ENCODE data around the gene ZNF396.

ZNF396 gene

DNA sequence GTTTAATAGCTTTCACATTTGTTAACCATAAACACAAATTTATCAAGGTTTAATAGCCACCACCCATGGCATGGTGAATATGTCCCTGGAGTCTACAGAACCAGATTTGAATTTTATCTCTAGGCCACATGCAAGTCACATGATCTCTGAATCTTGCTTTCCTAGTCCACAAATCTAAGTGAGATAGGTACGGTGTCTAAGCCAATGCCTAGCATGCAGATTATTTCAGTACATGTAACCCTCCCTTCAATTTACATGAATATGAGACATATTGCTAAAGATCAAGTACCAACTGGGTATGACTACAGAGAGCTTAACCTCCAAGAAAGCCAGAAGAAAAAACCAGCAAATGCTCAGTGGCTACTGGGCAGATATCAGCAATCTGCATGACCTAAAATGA lies 42.9 kb downstream of the ZNF396 start:
- no peak for DNase-seq

DNA sequence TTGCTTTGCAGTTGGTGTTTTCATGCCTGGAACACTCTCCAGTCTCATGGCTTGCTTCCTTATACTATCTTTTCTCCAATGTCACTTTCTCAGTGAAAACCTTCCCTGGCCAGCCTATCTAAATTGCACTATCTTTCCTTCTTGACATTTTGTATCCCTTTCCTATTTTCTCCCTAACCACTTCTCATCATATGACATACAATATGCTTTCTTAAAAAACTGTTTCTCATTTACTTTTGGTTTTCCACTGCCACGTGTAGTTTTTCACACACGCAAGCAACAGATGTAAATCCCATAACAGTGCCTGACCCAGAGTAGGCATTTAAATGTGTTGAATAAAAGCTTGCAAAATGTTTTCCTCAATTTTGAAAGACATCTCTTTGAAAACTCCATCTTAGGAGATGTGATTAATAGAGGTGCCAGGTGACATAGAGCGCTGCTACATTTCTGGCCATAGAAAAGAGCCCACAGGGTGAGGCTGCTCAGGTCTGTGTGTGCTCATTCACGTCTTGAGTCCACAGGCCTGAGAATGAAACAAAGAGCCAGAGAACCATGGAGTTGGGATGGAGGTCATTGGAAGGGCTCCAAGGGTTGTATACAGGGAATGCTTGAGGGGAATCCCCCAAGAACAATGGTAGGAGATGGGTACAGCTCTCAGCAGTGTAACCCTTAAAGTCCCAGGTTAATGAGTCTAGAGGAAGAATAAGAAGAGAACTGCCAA lies 45.6 kb downstream of the ZNF396 start:
- DNase-seq: no peak

- no peak for DNase-seq
Observed at GRCh38 chr18:35328868-35329267, 48.3 kb downstream of the ZNF396 start.

- DNase-seq: no peak
Observed at GRCh38 chr18:35326695-35327387, 50.3 kb downstream of the ZNF396 start.

DNA sequence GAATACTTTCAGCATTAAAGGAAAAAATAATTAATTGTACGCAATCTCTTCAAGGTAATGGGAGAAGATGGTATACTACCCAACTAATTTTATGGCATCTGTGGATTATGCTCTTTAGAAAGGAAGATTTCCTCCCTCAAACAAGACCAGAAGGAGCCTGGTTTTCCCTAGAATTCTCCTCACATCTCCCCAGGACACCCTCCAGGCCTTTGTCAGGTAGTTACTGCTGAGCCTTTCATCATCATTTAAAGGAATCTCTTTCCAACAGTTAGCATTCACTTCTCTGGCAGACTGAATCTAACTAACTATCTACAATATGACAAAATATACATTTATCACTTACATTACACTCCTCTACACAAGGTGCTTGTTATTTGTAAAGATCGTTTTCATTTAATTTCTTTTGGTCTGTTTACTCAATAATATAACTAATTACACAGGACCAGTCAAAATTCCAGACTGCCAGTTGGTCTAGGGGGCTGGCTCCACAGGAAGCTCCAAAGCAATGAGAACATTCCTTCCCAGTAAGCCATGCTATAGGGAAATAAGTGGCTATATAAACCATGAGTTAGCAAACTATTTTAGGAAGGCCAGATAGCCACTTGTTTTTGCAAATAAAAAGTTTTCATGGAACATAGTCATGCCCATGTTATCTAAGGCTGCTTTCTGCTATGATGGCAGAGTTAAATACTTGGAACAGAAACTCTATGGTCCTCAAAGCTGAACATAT lies 52.0 kb downstream of the ZNF396 start:
- no peak for DNase-seq

GRCh38 chr18:35322486-35323458 lies 54.4 kb downstream of the ZNF396 start:
- no peak for DNase-seq

All from COR-L47 (cell line).